Heart left ventricle (tissue), 16 donors: ENCODE results near the gene ENOPH1. TPM values are rescaled to one million over a fixed set of nuclear protein-coding genes. Genes with fewer than 3 reads are reported as not detected.

ENCODE experiments used
- ATAC-seq, 4 donors: fragments of 200-7000 bp; cut with Tn5 transposase; one replicate each; pipeline ENCODE4 v1.9.1; 2020 to 2022; ENCODE audit warnings: moderate library complexity in 4 of 4, mild to moderate bottlenecking in 3 of 4, moderate number of reproducible peaks in 1 of 4
- DNase-seq, 5 donors: peaks; one replicate each; pipeline ENCODE4 v3.0.0-alpha.2; 2020
- H3K27ac ChIP-seq, 12 donors: fragments of 200-600 bp; sonication (generic) in 4 of 12; one replicate each; pipeline versions ENCODE4 v1.5.0 to v1.8.0; 2016 to 2022; ENCODE audit warnings: mild to moderate bottlenecking in 2 of 12
- H3K27me3 ChIP-seq, 9 donors: fragments of 200-600 bp; sonication (generic) in 2 of 9; one replicate each; pipeline versions ENCODE4 v1.5.1 to v1.8.0; 2016 to 2022; ENCODE audit warnings: mild to moderate bottlenecking in 3 of 9
- H3K36me3 ChIP-seq, 9 donors: fragments of 200-600 bp; sonication (generic) in 2 of 9; one replicate each; pipeline versions ENCODE4 v1.5.0 to v1.8.0; 2018 to 2022; ENCODE audit warnings: mild to moderate bottlenecking in 2 of 9
- H3K4me1 ChIP-seq, 12 donors: fragments of 200-600 bp; sonication (generic) in 4 of 12; one replicate each; pipeline versions ENCODE4 v1.5.0 to v1.8.0; 2016 to 2022; ENCODE audit warnings: mild to moderate bottlenecking in 3 of 12
- H3K4me3 ChIP-seq, 12 donors: fragments of 200-600 bp; sonication (generic) in 4 of 12; one replicate each; pipeline versions ENCODE4 v1.5.0 to v1.8.0; 2017 to 2022; ENCODE audit warnings: mild to moderate bottlenecking in 9 of 12, moderate library complexity in 4 of 12
- H3K9me3 ChIP-seq, 12 donors: fragments of 200-600 bp; sonication (generic) in 4 of 12; one replicate each; pipeline versions ENCODE4 v1.5.0 to v1.8.0; 2016 to 2022; ENCODE audit warnings: mild to moderate bottlenecking in 1 of 12
- POLR2A ChIP-seq, 2 donors: fragments of 450-650 bp; IDR thresholded peaks; one replicate each; pipeline ENCODE4 v1.6.1; 2017; ENCODE audit warnings: antibody characterized with exemption in 2 of 2, mild to moderate bottlenecking in 2 of 2, moderate library complexity in 2 of 2
- WGBS, 4 donors: extraction: QIAGEN DNeasy Blood & Tissue Kit in 2 of 4; methylation state at CpG; one replicate each; pipeline versions ENCODE4 v1.1.5 to v1.1.7; 2013 to 2018; 5-methylcytosine and 5-hydroxymethylcytosine counted together
- intact Hi-C, 10 donors: fragments of 100-400 bp; cut with DNase I; formaldehyde crosslinking; loops; one replicate each; pipeline versions ENCODE4 v1.11.1 to v1.14.2; 2022
- polyA plus RNA-seq, 2 donors: library from polyadenylated mRNA; stranded (reverse); fragments of 200-250 nt; gene quantifications; one replicate each; pipeline ENCODE4 v1.2.3, GENCODE V29; 2013
- total RNA-seq, 9 donors: library from RNA; depleted of rRNA in 2 of 9; stranded (reverse); fragments of >200 nt in 2 of 9; fragmentation: NEBNext Ultra II Directional in 3 of 9; extraction: Animal tissue kit (Norgen Biotek cat#: 25700) in 3 of 9; gene quantifications; one replicate each; pipeline versions ENCODE4 v1.1.0 to v1.2.4, GENCODE V29; 2016 to 2023
- TF ChIP-seq, protein P1 (sequence below), 12 donors: fragments of 200-600 bp; sonication (generic) in 4 of 12; IDR thresholded peaks; one replicate each; pipeline versions ENCODE4 v1.5.0 to v1.8.0; 2018 to 2022; ENCODE audit warnings: antibody characterized with exemption in 12 of 12, mild to moderate bottlenecking in 5 of 12
- donor health status: ischemic (EF 13 %, LVEDD 7.1; RV severe dilation, severe dysfunction).
- donor health status: healthy with polysubstance abuse.
- donor health status: DM: no; HTN: yes; CAD: no.
- donor health status: DM: no; HTN: no; CAD: no.
- donor health status: ischemic (EF 25% LVEDD 6.9; RV normal size, moderate dysfunction).
- donor health status: ischemic (EF 25% LVEDD 5.7; RV mildly dilated, moderate dysfunction).
- donor health status: healthy.
- donor health status: DM: yes; HTN: yes; CAD: no.
- donor health status: ischemic (EF 35%, LVEDD 5.7; RV mildly dilated, moderate dysfunction).
- donor health status: nonischemic (EF 11% LVEDD 7.7; RV severe dilation, severe dysfunction).
- donor health status: DM: yes; HTN: yes; CAD: no.
- donor health status: PGD.
- donor health status: ischemic (EF 29% LVEDD 5.4; RV normal size, mild dysfunction).
- donor health status: nonischemic (EF 23%, LVEDD 6.1; RV moderate dilation, normal function).

ENOPH1 gene
- total and polyA plus RNA-seq, 11 donors: 15.1 to 37.0 (median 17.5) TPM

DNA sequence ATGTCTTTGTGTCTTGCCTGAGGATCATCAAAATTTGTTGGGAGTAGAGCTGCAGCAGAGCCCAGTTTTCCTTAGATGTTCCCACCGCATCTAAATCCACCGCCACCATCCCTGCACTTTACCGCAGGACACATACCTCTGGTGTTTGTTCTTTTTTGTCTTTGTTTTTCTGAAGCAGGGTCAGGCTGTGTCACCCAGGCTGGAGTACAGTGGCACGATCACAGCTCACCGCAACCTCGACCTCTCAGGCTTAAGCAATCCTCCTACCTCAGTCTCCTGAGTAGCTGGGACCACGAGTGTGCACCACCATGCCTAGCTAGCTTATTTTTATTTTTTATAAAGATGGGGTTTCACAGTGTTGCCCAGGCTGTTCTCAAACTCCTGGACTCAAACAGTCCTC lies 4.6 kb downstream of the ENOPH1 start:
- no peak for ATAC-seq
- Histone ChIP-seq H3K9me3 (no peaks in the 10 kb centered on the region), H3K4me1 (peaks cover 0 to 21% (median 7%) of the 10 kb centered on the region in 12 donors), H3K27me3 (no peaks in the 10 kb centered on the region), H3K4me3 (no peak overlapping the region), H3K36me3 (peaks cover 0 to 5% (median 0%) of the 10 kb centered on the region in 9 donors), H3K27ac (no peak overlapping the region)
- DNase-seq: no peak
- intact Hi-C loops: loop anchor here in 3 of 10 donors (5.0 to 10.0 kb wide), 3 partner anchors 150 to 602 kb away; partner anchors contain the start of genes COPS4 (in 1 of the 3) and LIN54 (in 1 of the 3)
- TF ChIP-seq, protein P1, sequence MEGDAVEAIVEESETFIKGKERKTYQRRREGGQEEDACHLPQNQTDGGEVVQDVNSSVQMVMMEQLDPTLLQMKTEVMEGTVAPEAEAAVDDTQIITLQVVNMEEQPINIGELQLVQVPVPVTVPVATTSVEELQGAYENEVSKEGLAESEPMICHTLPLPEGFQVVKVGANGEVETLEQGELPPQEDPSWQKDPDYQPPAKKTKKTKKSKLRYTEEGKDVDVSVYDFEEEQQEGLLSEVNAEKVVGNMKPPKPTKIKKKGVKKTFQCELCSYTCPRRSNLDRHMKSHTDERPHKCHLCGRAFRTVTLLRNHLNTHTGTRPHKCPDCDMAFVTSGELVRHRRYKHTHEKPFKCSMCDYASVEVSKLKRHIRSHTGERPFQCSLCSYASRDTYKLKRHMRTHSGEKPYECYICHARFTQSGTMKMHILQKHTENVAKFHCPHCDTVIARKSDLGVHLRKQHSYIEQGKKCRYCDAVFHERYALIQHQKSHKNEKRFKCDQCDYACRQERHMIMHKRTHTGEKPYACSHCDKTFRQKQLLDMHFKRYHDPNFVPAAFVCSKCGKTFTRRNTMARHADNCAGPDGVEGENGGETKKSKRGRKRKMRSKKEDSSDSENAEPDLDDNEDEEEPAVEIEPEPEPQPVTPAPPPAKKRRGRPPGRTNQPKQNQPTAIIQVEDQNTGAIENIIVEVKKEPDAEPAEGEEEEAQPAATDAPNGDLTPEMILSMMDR (IDR thresholded peaks at IDR 0.05): no peak
- no peak for TF ChIP-seq POLR2A (IDR thresholded peaks at IDR 0.05)
- 95 to 97% (median 97%) methylated on average over 7 of the region's 7 CpGs for WGBS, 4 donors

DNA sequence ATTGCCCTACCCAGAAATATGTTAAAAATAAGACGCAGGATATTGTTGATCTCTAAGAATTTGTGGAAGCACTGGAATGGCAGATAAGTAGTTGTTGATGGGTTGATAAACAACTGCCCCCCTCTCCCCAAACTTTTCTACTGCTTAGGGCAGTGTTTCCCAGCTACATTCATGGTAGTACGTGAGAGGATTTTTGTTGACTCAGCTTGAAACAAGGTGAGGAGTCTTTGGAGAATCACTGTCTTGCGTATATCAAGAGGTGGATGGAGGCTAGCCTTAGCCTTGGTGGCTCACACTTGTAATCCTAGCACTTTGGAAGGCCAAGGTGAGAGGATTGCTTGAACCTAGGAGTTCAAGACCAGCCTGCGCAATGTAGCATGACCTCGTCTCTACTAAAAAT lies 5.7 kb downstream of the ENOPH1 start:
- no peak overlapping the region for H3K27ac ChIP-seq
- intact Hi-C loops: loop anchor here in 2 of 10 donors (10.0 kb wide), 2 partner anchors 151 to 579 kb away; partner anchors contain the start of gene LIN54 (in 1 of the 2)
- no peaks in the 10 kb centered on the region for H3K27me3 ChIP-seq
- peaks cover 0 to 20% (median 5%) of the 10 kb centered on the region in 12 donors for H3K4me1 ChIP-seq
- ATAC-seq (no peak), DNase-seq (no peak)
- no peaks in the 10 kb centered on the region for H3K9me3 ChIP-seq
- H3K4me3 ChIP-seq: no peak overlapping the region
- H3K36me3 ChIP-seq: peaks cover 0 to 5% (median 0%) of the 10 kb centered on the region in 9 donors
- 91 to 95% (median 94%) methylated on average over 5 of the region's 5 CpGs for WGBS, 4 donors
- TF ChIP-seq POLR2A (IDR thresholded peaks at IDR 0.05): no peak
- TF ChIP-seq, protein P1 (IDR thresholded peaks at IDR 0.05): no peak

DNA sequence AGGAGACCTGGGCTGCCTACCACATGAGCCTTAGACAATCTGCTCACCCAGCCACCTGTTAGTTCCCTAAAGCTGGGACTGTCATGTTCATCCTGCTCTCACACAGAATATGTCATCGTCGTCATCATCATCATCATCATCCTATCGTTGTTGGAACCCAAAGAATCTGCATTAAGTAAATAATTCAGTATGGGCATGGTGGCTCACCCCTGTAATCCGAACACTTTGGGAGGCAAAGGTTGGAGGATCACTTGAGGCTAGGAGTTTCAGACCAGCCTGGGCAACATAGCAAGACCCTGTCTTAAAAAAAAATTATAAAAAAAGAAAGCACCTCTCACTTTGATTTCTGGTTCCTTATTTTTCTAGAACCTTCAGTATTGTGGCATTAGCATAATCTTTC lies 6.4 kb downstream of the ENOPH1 start:
- Histone ChIP-seq H3K27me3 (no peaks in the 10 kb centered on the region), H3K36me3 (peaks cover 0 to 5% (median 0%) of the 10 kb centered on the region in 9 donors), H3K27ac (no peak overlapping the region), H3K9me3 (no peaks in the 10 kb centered on the region), H3K4me1 (peaks cover 0 to 13% (median under 1%) of the 10 kb centered on the region in 12 donors), H3K4me3 (no peak overlapping the region)
- 93 to 98% (median 97%) methylated on average over 4 of the region's 4 CpGs for WGBS, 4 donors
- DNase-seq: no peak
- ATAC-seq: no peak
- intact Hi-C loops: loop anchor here in 2 of 10 donors (10.0 kb wide), 2 partner anchors 152 to 578 kb away; partner anchors contain the start of gene LIN54 (in 1 of the 2)
- no peak for TF ChIP-seq POLR2A (IDR thresholded peaks at IDR 0.05)
- TF ChIP-seq, protein P1 (IDR thresholded peaks at IDR 0.05): no peak

DNA sequence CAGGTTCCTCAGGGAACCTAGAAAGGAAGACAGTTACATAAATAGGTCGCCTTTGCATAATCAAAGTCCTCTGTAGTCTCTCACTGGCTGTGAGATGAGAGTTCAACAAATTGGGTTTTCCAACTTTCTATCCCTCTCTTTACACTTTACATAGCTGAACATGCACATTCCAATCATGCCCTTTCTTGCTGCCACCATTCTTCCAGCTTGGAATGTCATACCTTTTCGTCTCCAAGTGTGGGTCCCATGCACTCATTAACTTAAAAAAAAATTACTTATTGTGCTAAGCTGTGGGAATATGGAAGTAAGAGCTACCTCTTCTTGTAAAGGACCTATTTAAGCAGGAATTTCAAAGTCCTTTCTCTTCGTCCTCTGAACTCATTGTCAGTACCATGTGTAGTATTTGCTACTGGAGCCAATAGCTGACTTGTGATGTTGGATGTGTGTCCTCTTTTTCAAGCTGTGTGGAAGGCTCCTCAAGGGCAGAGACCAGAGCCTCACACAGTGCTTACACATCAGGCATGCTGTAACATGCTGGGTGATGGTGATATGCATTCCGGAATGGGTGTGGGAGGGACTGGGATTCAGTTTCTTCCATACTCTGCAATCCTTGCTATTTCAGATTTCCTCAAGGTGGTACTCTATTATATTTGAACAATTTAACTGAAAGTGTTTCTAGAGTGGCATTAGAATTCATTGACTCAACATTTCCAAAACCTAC lies 7.1 kb downstream of the ENOPH1 start:
- Histone ChIP-seq H3K36me3 (peaks cover 0 to 5% (median 0%) of the 10 kb centered on the region in 9 donors), H3K27me3 (no peaks in the 10 kb centered on the region), H3K27ac (no peak overlapping the region), H3K9me3 (no peaks in the 10 kb centered on the region), H3K4me1 (peaks cover 0 to 11% (median 0%) of the 10 kb centered on the region in 12 donors), H3K4me3 (no peak overlapping the region)
- intact Hi-C loops: loop anchor here in 2 of 10 donors (10.0 kb wide), 2 partner anchors 153 to 577 kb away; partner anchors contain the start of gene LIN54 (in 1 of the 2)
- TF ChIP-seq POLR2A (IDR thresholded peaks at IDR 0.05): no peak
- TF ChIP-seq, protein P1 (IDR thresholded peaks at IDR 0.05): no peak
- ATAC-seq (no peak), DNase-seq (no peak)
- WGBS, 4 donors: 80 to 88% (median 82%) methylated on average over 4 of the region's 4 CpGs
